Measurements from ENCODE around the gene MINDY3. TPM values are rescaled to one million over a fixed set of nuclear protein-coding genes. Genes with fewer than 3 reads are reported as not detected.
A peak's percentile ranks its signal among the peaks of the same experiment; 100 is the strongest.

MINDY3 gene
- total RNA-seq, 6 experiments from 2014 or later, result 25.2 to 31.4 (median 28.4) TPM

DNA sequence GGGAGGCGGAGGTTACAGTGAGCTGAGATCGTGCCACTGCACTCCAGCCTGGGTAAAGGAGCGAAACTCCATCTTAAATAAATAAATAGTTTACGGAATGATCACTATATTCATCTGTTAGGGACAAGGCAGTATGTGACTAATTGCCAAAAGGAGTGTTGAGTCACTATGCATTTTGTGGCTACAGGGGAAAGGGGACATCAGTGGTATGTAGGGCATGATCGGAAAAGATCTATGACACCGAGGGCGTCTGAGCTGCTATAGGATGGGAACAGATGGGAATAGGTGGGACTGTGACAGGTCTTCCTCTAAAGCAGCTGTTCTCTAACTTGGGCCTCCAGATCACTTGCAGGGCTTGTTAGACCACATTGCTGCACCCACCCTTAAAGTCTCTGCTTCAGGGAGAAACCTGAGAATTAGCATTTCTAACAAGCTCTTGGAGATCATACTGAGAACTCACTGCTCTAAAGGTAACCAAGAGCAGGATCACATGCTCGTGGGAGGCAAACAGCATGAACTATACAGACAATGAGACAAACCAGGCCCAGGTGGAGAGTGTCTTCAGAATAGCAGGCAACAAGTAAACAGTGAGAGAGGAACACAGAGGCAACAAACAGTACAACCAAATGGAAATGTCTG, 75.5 kb downstream of the MINDY3 start:
- no peak overlapping the region for H3K4me3 Mint-ChIP-seq
- H3K27ac Mint-ChIP-seq, result no peak overlapping the region; the same call in 1 of the 2 replicates

GRCh38 chr10:15783941-15784636, 76.2 kb downstream of the MINDY3 start:
- Mint-ChIP-seq H3K27me3 (ENCODE audit: insufficient read depth) (no peaks in the 10 kb centered on the region), H3K4me3 (no peak overlapping the region), H3K27ac (no peak overlapping the region; the same call in 1 of the 2 replicates), H3K9me3 (no peaks in the 10 kb centered on the region), H3K36me3 (ENCODE audit: low read depth) (peaks cover 35% of the 10 kb centered on the region), H3K4me1 (ENCODE audit: low read depth) (peaks cover 28% of the 10 kb centered on the region)
- DNase-seq, result no peak
- TF ChIP-seq CTCF (IDR thresholded peaks at IDR 0.05), result no peak

More for the DNA sequence above, 75.5 kb downstream of the MINDY3 start:
- H3K9me3 Mint-ChIP-seq, result no peaks in the 10 kb centered on the region
- peaks cover 35% of the 10 kb centered on the region for H3K36me3 Mint-ChIP-seq (ENCODE audit: low read depth)
- H3K27me3 Mint-ChIP-seq (ENCODE audit: insufficient read depth), result no peaks in the 10 kb centered on the region
- no peak for TF ChIP-seq CTCF (IDR thresholded peaks at IDR 0.05)
- DNase-seq, result peak; percentile 9
- H3K4me1 Mint-ChIP-seq (ENCODE audit: low read depth), result peaks cover 35% of the 10 kb centered on the region

DNA sequence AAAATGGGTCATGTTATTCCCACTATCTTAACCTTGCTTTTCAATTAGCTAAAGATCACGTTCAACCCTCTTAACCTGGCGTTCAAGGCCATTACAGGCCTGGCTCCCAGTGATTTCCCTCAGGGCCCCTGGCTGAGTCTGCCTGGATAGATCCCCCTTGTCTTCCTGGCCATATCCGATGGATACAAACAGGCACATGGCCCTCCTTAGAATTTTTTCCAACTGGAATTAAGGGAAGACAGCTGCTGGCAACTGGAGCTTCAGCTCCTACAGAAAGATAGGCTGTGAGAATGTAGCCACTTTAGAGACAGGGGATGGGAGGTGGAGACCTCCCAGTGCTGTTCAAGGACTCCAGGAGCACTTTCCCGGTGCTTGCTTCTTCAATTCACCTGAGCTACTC, 77.5 kb downstream of the MINDY3 start:
- Mint-ChIP-seq H3K4me3 (no peak overlapping the region), H3K9me3 (no peaks in the 10 kb centered on the region)

GRCh38 chr10:15781381-15781960, 78.8 kb downstream of the MINDY3 start:
- H3K27ac Mint-ChIP-seq, result no peak overlapping the region
- H3K36me3 Mint-ChIP-seq (ENCODE audit: low read depth), result peaks cover 55% of the 10 kb centered on the region
- no peak overlapping the region for H3K4me3 Mint-ChIP-seq
- peaks cover 25% of the 10 kb centered on the region for H3K4me1 Mint-ChIP-seq (ENCODE audit: low read depth)
- no peaks in the 10 kb centered on the region for H3K9me3 Mint-ChIP-seq
- no peak for TF ChIP-seq CTCF (IDR thresholded peaks at IDR 0.05)
- DNase-seq, result no peak
- no peaks in the 10 kb centered on the region for H3K27me3 Mint-ChIP-seq (ENCODE audit: insufficient read depth)

More for the DNA sequence above, 77.5 kb downstream of the MINDY3 start:
- no peak overlapping the region for H3K27ac Mint-ChIP-seq
- peaks cover 24% of the 10 kb centered on the region for H3K4me1 Mint-ChIP-seq (ENCODE audit: low read depth)
- DNase-seq, result no peak
- no peaks in the 10 kb centered on the region for H3K27me3 Mint-ChIP-seq (ENCODE audit: insufficient read depth)
- TF ChIP-seq CTCF (IDR thresholded peaks at IDR 0.05), result no peak
- H3K36me3 Mint-ChIP-seq (ENCODE audit: low read depth), result peaks cover 47% of the 10 kb centered on the region

- peaks cover 46% of the 10 kb centered on the region for H3K36me3 Mint-ChIP-seq (ENCODE audit: low read depth)
- no peak for DNase-seq
- H3K4me3 Mint-ChIP-seq, result no peak overlapping the region
- TF ChIP-seq CTCF (IDR thresholded peaks at IDR 0.05), result no peak
- H3K9me3 Mint-ChIP-seq, result no peaks in the 10 kb centered on the region
- no peaks in the 10 kb centered on the region; the same call in 1 of the 2 replicates for H3K27me3 Mint-ChIP-seq (ENCODE audit: insufficient read depth)
- H3K4me1 Mint-ChIP-seq (ENCODE audit: low read depth), result peaks cover 34% of the 10 kb centered on the region
- no peak overlapping the region for H3K27ac Mint-ChIP-seq
Measured at GRCh38 chr10:15780353-15781135, 79.8 kb downstream of the MINDY3 start.
